HCT116 (cell line): Measurements from ENCODE around the gene CAMKK1.

Experiments used
- CEBPB ChIP-seq: IDR thresholded peaks from 2 replicates; pipeline ENCODE4 v1.6.1; 2012; ENCODE audit warnings: low read depth
- CTCF ChIP-seq, 3 experiments: fragments of 200-600 bp in 1 of 3; sonication (generic) in 1 of 3; IDR thresholded peaks in 2 of 3; conservative IDR thresholded peaks in 1 of 3; 2 replicates each; pipeline ENCODE4 v1.5.1; 2012 to 2017; ENCODE audit warnings: low read depth in 2 of 3, low read length in 2 of 3, antibody characterized with exemption in 1 of 3, borderline replicate concordance in 1 of 3, control low read depth in 1 of 3, mild to moderate bottlenecking in 1 of 3, mixed read lengths in 1 of 3, mixed run types in 1 of 3, moderate library complexity in 1 of 3; ENCODE audit not compliant: insufficient read depth in 1 of 3
- EZH2 ChIP-seq: fragments of 200-600 bp; sonication (generic); IDR thresholded peaks from 2 replicates; pipeline ENCODE4 v1.6.1; 2017; ENCODE audit warnings: antibody characterized with exemption, mixed run types
- EZH2phosphoT487 ChIP-seq: fragments of 200-600 bp; IDR thresholded peaks from 2 replicates; pipeline ENCODE4 v1.6.1; 2018; ENCODE audit warnings: antibody characterized with exemption, borderline replicate concordance
- MAX ChIP-seq: IDR thresholded peaks from 2 replicates; pipeline ENCODE4 v1.6.1; 2012
- POLR2A ChIP-seq: IDR thresholded peaks from 2 replicates; pipeline ENCODE4 v1.7.0; 2011; ENCODE audit warnings: borderline replicate concordance; ENCODE audit not compliant: insufficient read depth, insufficient read length; ENCODE audit errors: extremely low read depth
- POLR2AphosphoS5 ChIP-seq: IDR thresholded peaks from 2 replicates; pipeline ENCODE4 v1.6.1; 2011; ENCODE audit warnings: mild to moderate bottlenecking, low read depth, low read length, moderate library complexity
- RAD21 ChIP-seq: IDR thresholded peaks from 2 replicates; pipeline ENCODE4 v1.6.1; 2012; ENCODE audit warnings: low read depth, mild to moderate bottlenecking
- REST ChIP-seq: IDR thresholded peaks from 2 replicates; pipeline ENCODE4 v1.6.1; 2012; ENCODE audit warnings: low read depth
- SIN3A ChIP-seq: IDR thresholded peaks from 2 replicates; pipeline ENCODE4 v1.6.1; 2012; ENCODE audit warnings: low read depth
- SRF ChIP-seq: IDR thresholded peaks from 2 replicates; pipeline ENCODE4 v1.6.1; 2012; ENCODE audit warnings: low read depth
- TCF7L2 ChIP-seq: IDR thresholded peaks from 2 replicates; pipeline ENCODE4 v1.7.0; 2011; ENCODE audit warnings: borderline replicate concordance, inconsistent platforms; ENCODE audit not compliant: insufficient read depth, insufficient read length; ENCODE audit errors: extremely low read depth
- ZNF274 ChIP-seq: fragments of 200-500 bp; sonication (Bioruptor generic); IDR thresholded peaks from 2 replicates; pipeline ENCODE4 v1.6.1; 2014; ENCODE audit warnings: mild to moderate bottlenecking, low read depth, low read length, inconsistent platforms

GRCh38 chr17:3845621-3846436 is 47.0 kb downstream of the CAMKK1 start, which contains the start of gene NCBP3:
- TF ChIP-seq POLR2A = peak; percentile 65
- no peak for TF ChIP-seq REST
- TF ChIP-seq CTCF (IDR thresholded peaks at IDR 0.05 in 2 of 3, conservative IDR thresholded peaks at IDR 0.05 in 1 of 3; ENCODE audit: borderline replicate concordance in 1 of 3, insufficient read depth in 1 of 3, low read depth in 2 of 3, low read length in 2 of 3) = peak; percentile 73 to 94 (median 81); a peak in 5 of 6 replicates
- no peak for TF ChIP-seq CEBPB
- no peak for TF ChIP-seq EZH2phosphoT487
- TF ChIP-seq SRF = peak; percentile 7; the same call in 1 of the 2 replicates
- peak; percentile 60; the same call in 1 of the 2 replicates for TF ChIP-seq MAX
- peak; percentile 94 for TF ChIP-seq POLR2AphosphoS5
- TF ChIP-seq TCF7L2 = peak; percentile 58
- no peak; the same call in 1 of the 2 replicates for TF ChIP-seq SIN3A
- TF ChIP-seq ZNF274 = no peak
- TF ChIP-seq RAD21 = no peak
- no peak for TF ChIP-seq EZH2
